Suppressor macrophage (primary cell): ENCODE results near the gene SLC9A8.
"Not testable (repeated sequence)": the region's sequence is repeated elsewhere in the genome, so short reads cannot be mapped to it uniquely, and the experiment has no call there.

ENCODE experiments used
- DNase-seq, 4 experiments: peaks; one replicate each; pipeline ENCODE4 v3.0.0-alpha.2; 2020 to 2022

The SLC9A8 gene

GRCh38 chr20:49786668-49787370 is 25.8 kb upstream of the SLC9A8 start:
- no peak for DNase-seq

- DNase-seq, result no peak
These were observed 25.0 kb upstream of the SLC9A8 start for GRCh38 chr20:49787371-49788357.

- DNase-seq, result peak in 3 of 4 experiments; percentile 66 to 77 (median 71)
These were observed 22.4 kb upstream of the SLC9A8 start for GRCh38 chr20:49790077-49790798.

- no peak for DNase-seq
These were observed 21.5 kb upstream of the SLC9A8 start for GRCh38 chr20:49791165-49791564.

GRCh38 chr20:49792006-49792405 is 20.6 kb upstream of the SLC9A8 start:
- DNase-seq, result peak in 1 of 4 experiments; percentile 52

GRCh38 chr20:49792611-49793010 is 20.0 kb upstream of the SLC9A8 start:
- DNase-seq, result no peak

DNA sequence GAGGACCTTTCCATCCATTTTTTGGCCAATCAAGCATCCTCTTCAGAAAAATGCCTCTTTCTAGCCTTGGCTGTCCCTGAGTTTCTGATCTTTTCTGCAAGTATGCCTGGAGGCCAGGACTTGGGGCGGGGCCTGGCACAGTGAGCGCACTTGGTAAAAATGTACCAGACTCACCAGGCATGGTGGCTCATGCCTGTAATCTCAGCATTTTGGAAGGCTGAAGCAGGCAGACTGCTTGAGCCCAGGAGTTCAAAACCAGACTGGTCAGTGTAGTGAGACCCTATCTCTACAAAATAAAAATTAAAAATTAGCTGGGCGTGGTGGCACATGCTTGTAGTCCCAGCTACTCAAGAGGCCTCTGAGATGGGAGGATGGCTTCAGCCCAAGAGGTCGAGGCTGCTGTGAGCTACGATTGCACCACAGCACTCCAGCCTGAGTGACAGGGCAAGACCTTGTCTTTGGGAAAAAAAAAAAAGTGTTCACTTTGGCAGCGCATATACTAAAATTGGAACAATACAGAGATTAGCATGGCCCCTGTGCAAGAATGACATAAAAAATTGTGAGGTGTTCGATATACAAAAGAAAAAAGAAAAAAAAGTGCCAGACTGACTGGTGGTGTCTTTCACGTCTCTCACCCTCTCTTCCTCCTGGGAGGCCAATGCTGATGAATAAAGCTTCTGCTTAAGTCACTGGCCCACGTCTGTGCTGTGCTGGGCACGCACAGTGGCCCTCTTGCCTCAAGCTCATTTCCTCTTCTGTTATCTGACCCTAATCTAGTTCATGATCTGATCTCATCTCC is 18.1 kb upstream of the SLC9A8 start:
- peak; percentile 89 to 96 (median 92) for DNase-seq

DNA sequence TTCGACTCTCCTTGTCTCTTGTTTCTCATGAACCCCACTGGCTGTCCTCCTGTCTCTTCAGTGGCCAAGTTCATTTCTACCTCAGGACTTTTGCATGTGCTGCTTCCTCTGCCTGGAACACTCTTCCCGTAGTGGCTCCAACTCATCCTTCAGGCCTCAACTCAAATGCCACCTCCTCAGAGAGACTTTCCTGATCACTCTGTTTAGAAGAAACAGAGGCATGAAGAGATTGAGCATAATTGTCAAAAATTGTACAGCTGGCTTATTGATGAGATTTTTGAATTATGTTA is 17.5 kb upstream of the SLC9A8 start:
- DNase-seq, result no peak

GRCh38 chr20:49796600-49797343 is 15.9 kb upstream of the SLC9A8 start:
- DNase-seq, result no peak

GRCh38 chr20:49797344-49797615 is 15.3 kb upstream of the SLC9A8 start:
- no peak for DNase-seq

DNA sequence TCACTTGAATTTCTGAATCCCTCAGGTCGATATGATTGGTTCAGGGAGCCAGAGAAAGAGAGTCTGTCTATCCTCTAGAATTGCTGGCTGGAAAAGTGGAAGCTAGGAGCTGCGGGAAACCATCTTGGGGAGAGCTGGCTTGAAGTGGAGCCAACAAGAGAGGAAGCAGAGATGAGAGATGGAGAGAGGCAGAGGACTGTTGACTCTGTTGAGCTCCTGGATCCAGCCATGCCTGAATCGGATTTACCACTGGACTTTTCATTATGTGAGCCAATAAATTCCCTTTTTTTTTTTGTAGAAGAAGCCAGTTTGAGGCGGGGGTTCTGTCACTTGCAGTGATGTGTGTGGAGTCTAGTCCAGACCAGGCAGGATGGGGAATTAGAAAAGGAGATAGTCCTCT is 13.9 kb upstream of the SLC9A8 start:
- no peak for DNase-seq

DNA sequence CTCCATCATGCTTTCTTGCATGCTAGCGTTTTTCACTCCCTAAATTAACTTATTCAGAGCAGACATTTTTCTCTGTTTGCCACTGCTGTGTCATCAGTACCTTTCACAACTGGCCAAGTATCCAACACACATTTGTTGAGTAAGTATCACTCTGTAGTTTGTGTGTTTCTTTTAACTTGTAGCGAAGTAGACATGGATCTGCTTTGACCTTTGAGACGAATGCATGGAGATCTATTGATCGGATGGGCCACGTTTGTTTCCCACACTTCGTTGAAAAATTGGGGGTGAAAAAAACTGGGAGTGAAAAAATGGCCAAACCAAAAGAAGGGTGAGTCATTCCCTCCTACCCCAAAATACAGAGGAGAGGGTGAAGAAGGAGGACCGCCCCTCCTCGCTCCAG is 12.9 kb upstream of the SLC9A8 start:
- DNase-seq, result peak in 1 of 4 experiments; percentile 39

- DNase-seq, result no peak
These were observed 9.2 kb upstream of the SLC9A8 start for GRCh38 chr20:49803418-49803817.

GRCh38 chr20:49804364-49804763 is 8.3 kb upstream of the SLC9A8 start:
- DNase-seq, result no peak

- not testable (repeated sequence) for DNase-seq
These were observed 7.3 kb upstream of the SLC9A8 start for GRCh38 chr20:49805224-49805876.

DNA sequence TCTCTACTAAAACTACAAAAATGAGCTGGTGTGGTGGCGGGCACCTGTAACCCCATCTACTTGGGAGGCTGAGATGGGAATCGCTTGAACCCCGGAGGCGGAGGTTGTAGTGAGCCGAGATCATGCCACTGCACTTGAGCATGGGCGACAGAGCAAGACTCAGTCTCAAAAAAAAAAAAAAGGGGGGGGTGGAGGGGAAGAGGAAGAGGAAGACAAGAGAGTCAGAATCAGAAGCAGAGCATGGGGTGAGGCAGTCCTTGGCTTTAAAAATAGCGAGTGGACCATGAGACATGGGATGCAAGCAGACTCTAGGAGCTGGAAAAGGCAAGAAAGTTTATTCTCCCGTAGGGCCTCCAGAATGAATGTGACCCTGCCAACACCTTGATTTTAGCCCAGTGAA is 3.9 kb upstream of the SLC9A8 start:
- DNase-seq, result peak; percentile 30 to 69 (median 56)

DNA sequence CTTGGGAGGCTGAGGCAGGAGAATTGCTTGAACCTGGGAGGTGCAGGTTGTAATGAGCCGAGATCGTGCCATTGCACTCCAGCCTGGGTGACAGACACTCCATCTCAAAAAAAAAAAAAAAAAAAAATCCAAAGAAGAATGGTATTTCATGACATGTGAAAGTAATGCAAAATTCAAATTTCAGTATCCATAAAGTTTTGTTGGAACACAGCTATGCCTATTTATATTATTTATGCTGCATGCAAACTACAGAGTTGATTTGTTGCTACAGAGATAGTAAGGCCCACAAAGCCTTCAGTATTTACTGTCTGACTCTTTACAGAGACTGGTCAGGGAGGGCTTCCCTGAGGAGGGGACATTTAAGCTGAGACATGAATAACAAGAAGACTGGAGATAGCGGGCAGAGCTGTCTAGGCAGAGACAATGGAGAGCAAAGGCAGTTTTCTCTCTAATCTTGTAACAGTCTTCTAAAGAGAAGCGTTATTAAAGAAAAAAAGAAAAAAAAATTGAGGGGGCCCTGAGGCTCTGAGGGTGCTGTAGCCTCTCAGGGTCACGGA is 2.7 kb upstream of the SLC9A8 start:
- DNase-seq, result no peak

DNA sequence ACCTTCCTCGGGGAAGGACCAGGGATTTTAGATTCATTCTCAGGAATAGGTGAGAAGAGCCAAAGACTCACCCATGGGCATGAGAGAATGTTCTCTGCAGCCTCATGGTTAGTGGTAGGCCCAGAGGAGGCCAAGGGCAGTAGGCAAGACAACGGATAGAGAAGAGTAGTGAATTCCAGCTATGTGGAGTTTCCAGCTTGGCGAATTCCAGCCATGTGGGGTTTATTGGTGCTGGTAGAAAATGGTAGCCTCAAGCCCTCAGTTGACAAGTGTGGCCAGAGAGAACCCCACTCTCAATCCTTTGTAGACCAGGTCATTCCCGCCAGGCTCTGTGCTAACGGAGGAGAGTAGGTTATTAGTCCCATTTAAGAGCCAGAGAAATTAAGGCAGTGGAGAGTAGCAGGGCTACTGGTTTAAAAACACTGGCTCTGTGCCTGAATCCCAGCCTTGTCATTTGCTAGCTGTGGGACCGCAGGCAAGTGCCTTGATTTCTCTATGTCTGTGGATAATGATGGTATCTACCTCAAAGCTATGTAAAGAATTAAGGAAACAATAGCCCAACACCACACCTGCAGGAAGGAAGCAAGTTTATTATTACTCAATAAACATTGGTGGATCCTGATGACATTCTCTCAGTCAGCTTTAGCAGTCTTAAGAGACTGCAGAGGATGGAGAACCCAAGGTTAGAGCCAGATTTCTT is 2.0 kb upstream of the SLC9A8 start:
- DNase-seq, result no peak

GRCh38 chr20:49811825-49812506 is 662 bp upstream of the SLC9A8 start:
- no peak for DNase-seq
